SH-SY5Y (cell line): ENCODE results near the gene C12orf57.

Experiments
- GATA2 ChIP-seq: IDR thresholded peaks from 2 replicates; pipeline ENCODE4 v1.6.1; 2011; ENCODE audit warnings: mild to moderate bottlenecking, low read depth, low read length
- GATA3 ChIP-seq: IDR thresholded peaks from 2 replicates; pipeline ENCODE4 v1.6.1; 2011; ENCODE audit warnings: low read depth, mild to moderate bottlenecking, low read length, moderate library complexity

DNA sequence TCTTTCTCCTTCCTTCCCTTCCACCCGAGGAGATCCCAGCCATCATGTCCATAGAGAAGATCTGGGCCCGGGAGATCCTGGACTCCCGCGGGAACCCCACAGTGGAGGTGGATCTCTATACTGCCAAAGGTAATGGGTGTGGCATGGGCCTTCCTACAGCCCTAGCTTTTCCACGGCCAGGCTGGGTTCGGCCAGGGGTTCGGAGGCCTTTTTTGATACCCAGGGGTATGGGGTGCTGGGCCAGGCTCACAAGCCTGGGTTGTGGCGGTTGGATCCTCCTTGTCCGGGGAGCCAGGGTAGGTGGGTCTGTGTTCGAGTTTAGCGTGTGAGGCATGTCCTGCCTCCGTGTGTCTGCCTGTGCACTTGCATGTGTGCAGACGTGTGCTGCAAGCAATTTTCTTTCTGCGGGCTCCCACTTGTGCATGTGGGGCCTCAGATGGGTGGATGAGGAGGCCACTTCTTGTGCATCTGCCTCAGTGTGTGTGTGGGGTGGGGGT, 28.0 kb upstream of the C12orf57 start:
- TF ChIP-seq GATA3 (no peak), GATA2 (no peak)
